ENCODE data around the gene PRKCA.

DNA sequence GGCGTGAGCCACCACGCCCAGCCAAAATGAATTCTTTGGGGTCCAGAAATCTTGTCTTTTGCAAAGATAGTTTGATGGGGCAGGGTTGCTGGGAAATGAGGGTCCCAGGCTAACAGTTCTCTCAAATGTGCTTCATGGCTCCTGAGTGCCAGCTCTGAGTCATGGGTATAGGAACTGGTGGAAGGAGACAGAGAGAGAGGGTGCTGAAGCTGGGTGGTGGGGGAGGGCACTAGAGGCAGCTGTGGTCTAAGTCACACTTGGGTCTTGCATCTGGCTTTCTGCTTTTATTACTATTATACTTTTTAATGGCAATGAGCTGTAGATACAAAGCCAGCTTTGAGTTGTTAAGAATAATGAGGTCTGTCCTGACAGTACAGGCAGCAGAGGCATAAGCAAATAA is 54.6 kb downstream of the PRKCA start:
- TF ChIP-seq POLR2A (IDR thresholded peaks at IDR 0.05; ENCODE audit: low read depth, low read length) (no peak), TAF1 (IDR thresholded peaks at IDR 0.05; ENCODE audit: borderline replicate concordance, low read depth, low read length) (no peak), POLR2AphosphoS5 (IDR thresholded peaks at IDR 0.05; ENCODE audit: low read depth, low read length) (no peak)
